ENCODE results near the gene MALL. TPM values are rescaled to one million over a fixed set of nuclear protein-coding genes. Genes with fewer than 3 reads are reported as not detected.
"Not testable (repeated sequence)": the region's sequence is repeated elsewhere in the genome, so short reads cannot be mapped to it uniquely, and the experiment has no call there.

MALL gene
- total RNA-seq, 1 experiment from 2014 or later, result not detected

GRCh38 chr2:110069869-110070268 lies 45.8 kb downstream of the MALL start:
- in situ Hi-C loops (cut with HindIII; ENCODE audit: low pct_unique_long_range_greater_than_20kb, low sequenced_read_pairs); DNase-seq (ENCODE audit: low read depth, low spot score): not testable (repeated sequence)

- DNase-seq (ENCODE audit: low read depth, low spot score); in situ Hi-C loops (cut with HindIII; ENCODE audit: low pct_unique_long_range_greater_than_20kb, low sequenced_read_pairs): not testable (repeated sequence)
Observed at GRCh38 chr2:110068153-110068552, 47.5 kb downstream of the MALL start.

GRCh38 chr2:110062332-110062731 lies 53.3 kb downstream of the MALL start:
- DNase-seq (ENCODE audit: low read depth, low spot score); in situ Hi-C loops (cut with HindIII; ENCODE audit: low pct_unique_long_range_greater_than_20kb, low sequenced_read_pairs): not testable (repeated sequence)

- DNase-seq (ENCODE audit: low read depth, low spot score); in situ Hi-C loops (cut with HindIII; ENCODE audit: low pct_unique_long_range_greater_than_20kb, low sequenced_read_pairs): not testable (repeated sequence)
Observed at GRCh38 chr2:110060550-110060949, 55.1 kb downstream of the MALL start.

GRCh38 chr2:110059694-110060358 lies 55.8 kb downstream of the MALL start:
- DNase-seq (ENCODE audit: low read depth, low spot score); in situ Hi-C loops (cut with HindIII; ENCODE audit: low pct_unique_long_range_greater_than_20kb, low sequenced_read_pairs): not testable (repeated sequence)

- DNase-seq (ENCODE audit: low read depth, low spot score); in situ Hi-C loops (cut with HindIII; ENCODE audit: low pct_unique_long_range_greater_than_20kb, low sequenced_read_pairs): not testable (repeated sequence)
Observed at GRCh38 chr2:110059009-110059693, 56.5 kb downstream of the MALL start.

GRCh38 chr2:110058034-110058433 lies 57.6 kb downstream of the MALL start:
- DNase-seq (ENCODE audit: low read depth, low spot score); in situ Hi-C loops (cut with HindIII; ENCODE audit: low pct_unique_long_range_greater_than_20kb, low sequenced_read_pairs): not testable (repeated sequence)

GRCh38 chr2:110055819-110056408 lies 59.7 kb downstream of the MALL start:
- in situ Hi-C loops (cut with HindIII; ENCODE audit: low pct_unique_long_range_greater_than_20kb, low sequenced_read_pairs), result not testable (repeated sequence)

GRCh38 chr2:110054521-110055407 lies 60.9 kb downstream of the MALL start:
- DNase-seq (ENCODE audit: low read depth, low spot score); in situ Hi-C loops (cut with HindIII; ENCODE audit: low pct_unique_long_range_greater_than_20kb, low sequenced_read_pairs): not testable (repeated sequence)

More at GRCh38 chr2:110055819-110056408, 59.7 kb downstream of the MALL start:
- not testable (repeated sequence) for DNase-seq (ENCODE audit: low read depth, low spot score)

- in situ Hi-C loops (cut with HindIII; ENCODE audit: low pct_unique_long_range_greater_than_20kb, low sequenced_read_pairs); DNase-seq (ENCODE audit: low read depth, low spot score): not testable (repeated sequence)
Observed at GRCh38 chr2:110053688-110054087, 61.9 kb downstream of the MALL start.

- DNase-seq (ENCODE audit: low read depth, low spot score); in situ Hi-C loops (cut with HindIII; ENCODE audit: low pct_unique_long_range_greater_than_20kb, low sequenced_read_pairs): not testable (repeated sequence)
Observed at GRCh38 chr2:110052166-110052565, 63.5 kb downstream of the MALL start.

- DNase-seq (ENCODE audit: low read depth, low spot score); in situ Hi-C loops (cut with HindIII; ENCODE audit: low pct_unique_long_range_greater_than_20kb, low sequenced_read_pairs): not testable (repeated sequence)
Observed at GRCh38 chr2:110050222-110050621, 65.4 kb downstream of the MALL start.

- DNase-seq (ENCODE audit: low read depth, low spot score); in situ Hi-C loops (cut with HindIII; ENCODE audit: low pct_unique_long_range_greater_than_20kb, low sequenced_read_pairs): not testable (repeated sequence)
Observed at GRCh38 chr2:110049769-110050168, 65.9 kb downstream of the MALL start.

GRCh38 chr2:110048255-110049197 lies 67.1 kb downstream of the MALL start:
- in situ Hi-C loops (cut with HindIII; ENCODE audit: low pct_unique_long_range_greater_than_20kb, low sequenced_read_pairs); DNase-seq (ENCODE audit: low read depth, low spot score): not testable (repeated sequence)

- in situ Hi-C loops (cut with HindIII; ENCODE audit: low pct_unique_long_range_greater_than_20kb, low sequenced_read_pairs); DNase-seq (ENCODE audit: low read depth, low spot score): not testable (repeated sequence)
Observed at GRCh38 chr2:110047225-110047624, 68.4 kb downstream of the MALL start.

- DNase-seq (ENCODE audit: low read depth, low spot score); in situ Hi-C loops (cut with HindIII; ENCODE audit: low pct_unique_long_range_greater_than_20kb, low sequenced_read_pairs): not testable (repeated sequence)
Observed at GRCh38 chr2:110041941-110042660, 73.5 kb downstream of the MALL start.
